Brain microvascular endothelial cell (primary cell): Measurements from ENCODE around the gene ORAI2.
"Not testable (repeated sequence)": the region's sequence is repeated elsewhere in the genome, so short reads cannot be mapped to it uniquely, and the experiment has no call there.

Source experiments
- DNase-seq: peaks from one replicate; pipeline ENCODE4 v3.0.0-alpha.2; 2020
- H3K27ac ChIP-seq: fragments of 250-450 bp; sonication (Bioruptor Pico); 2 replicates; pipeline ENCODE4 v1.5.1; 2020; ENCODE audit warnings: mild to moderate bottlenecking, moderate library complexity
- H3K27me3 ChIP-seq: fragments of 250-450 bp; sonication (Bioruptor Pico); replicated peaks from 2 replicates; pipeline ENCODE4 v1.5.1; 2020; ENCODE audit warnings: mild to moderate bottlenecking
- H3K36me3 ChIP-seq: fragments of 250-450 bp; sonication (Bioruptor Pico); replicated peaks from 2 replicates; pipeline ENCODE4 v1.5.1; 2020; ENCODE audit warnings: mild to moderate bottlenecking
- H3K4me3 ChIP-seq: 2 replicates; pipeline ENCODE4 v1.5.1; 2011; ENCODE audit warnings: low read depth, mild to moderate bottlenecking, control low read depth, low read length, moderate library complexity
- in situ Hi-C: cut with HindIII; loops from 2 replicates; pipeline ENCODE4 v1.10.0; 2017; ENCODE audit warnings: low sequenced_read_pairs, low pct_ligation_motif_present
- TF ChIP-seq, protein P1 (sequence below): IDR thresholded peaks from 2 replicates; pipeline ENCODE4 v1.5.1; 2011; ENCODE audit warnings: low read depth, mild to moderate bottlenecking, moderate library complexity, low read length, control low read depth, inconsistent platforms; ENCODE audit errors: missing control alignments

Gene ORAI2

DNA sequence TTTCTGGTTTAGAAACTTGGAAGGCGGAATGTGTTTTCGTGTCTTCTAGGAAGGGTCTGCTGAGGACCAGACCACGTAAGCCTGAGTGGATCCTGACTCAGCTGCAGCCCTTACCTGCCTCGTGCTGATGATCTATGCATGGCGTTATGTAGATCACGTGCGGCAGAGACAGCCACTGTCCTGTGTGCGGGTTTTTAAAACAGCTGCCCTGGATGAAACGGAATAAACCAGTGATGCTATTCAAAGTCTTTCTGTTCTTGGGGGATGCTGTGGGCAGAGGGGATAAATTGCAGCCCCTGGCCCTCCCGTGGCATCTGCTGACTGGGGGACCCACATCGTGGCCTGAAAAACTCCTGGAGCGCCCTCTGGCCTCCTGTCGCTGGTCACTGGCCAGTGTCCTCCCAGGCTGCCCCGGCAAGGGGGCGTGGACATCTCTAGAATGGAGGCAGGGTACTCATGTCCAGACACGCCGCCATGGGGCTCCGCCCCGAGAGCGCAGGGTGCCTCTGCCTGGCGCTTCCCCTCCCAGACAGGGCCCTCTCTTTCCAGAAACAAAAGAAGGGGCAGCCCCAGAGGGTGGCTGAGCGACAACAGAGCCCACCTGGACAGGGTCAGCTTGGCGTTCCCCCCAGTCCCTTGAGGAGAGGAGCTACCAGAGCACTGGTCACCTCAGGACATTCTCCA lies 18.1 kb downstream of the ORAI2 start:
- in situ Hi-C loops: no loop called here
- TF ChIP-seq, protein P1, sequence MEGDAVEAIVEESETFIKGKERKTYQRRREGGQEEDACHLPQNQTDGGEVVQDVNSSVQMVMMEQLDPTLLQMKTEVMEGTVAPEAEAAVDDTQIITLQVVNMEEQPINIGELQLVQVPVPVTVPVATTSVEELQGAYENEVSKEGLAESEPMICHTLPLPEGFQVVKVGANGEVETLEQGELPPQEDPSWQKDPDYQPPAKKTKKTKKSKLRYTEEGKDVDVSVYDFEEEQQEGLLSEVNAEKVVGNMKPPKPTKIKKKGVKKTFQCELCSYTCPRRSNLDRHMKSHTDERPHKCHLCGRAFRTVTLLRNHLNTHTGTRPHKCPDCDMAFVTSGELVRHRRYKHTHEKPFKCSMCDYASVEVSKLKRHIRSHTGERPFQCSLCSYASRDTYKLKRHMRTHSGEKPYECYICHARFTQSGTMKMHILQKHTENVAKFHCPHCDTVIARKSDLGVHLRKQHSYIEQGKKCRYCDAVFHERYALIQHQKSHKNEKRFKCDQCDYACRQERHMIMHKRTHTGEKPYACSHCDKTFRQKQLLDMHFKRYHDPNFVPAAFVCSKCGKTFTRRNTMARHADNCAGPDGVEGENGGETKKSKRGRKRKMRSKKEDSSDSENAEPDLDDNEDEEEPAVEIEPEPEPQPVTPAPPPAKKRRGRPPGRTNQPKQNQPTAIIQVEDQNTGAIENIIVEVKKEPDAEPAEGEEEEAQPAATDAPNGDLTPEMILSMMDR: no peak
- Histone ChIP-seq H3K36me3 (peaks cover 13% of the 10 kb centered on the region), H3K27ac (no peak overlapping the region), H3K27me3 (no peaks in the 10 kb centered on the region), H3K4me3 (no peak overlapping the region)
- DNase-seq: no peak

DNA sequence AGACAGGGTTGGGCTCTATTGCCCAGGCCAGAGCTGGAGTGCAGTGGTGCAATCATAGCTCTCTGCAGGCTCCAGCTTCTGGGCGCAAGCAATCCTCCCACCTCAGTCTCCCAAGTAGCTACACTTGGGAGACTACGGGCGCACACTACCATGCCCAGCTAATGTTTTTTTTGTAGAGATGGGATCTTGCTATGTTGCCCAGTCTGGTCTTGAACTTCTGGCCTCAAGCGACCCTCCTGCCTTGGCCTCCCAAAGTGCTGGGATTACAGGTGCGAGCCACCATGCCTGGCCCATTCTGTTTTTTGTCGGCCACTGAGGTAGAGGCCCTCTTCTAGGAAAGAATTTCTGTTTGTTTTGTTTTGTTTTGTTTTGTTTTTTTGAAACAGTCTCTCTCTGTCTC lies 19.1 kb downstream of the ORAI2 start:
- Histone ChIP-seq H3K36me3 (peaks cover 18% of the 10 kb centered on the region), H3K27ac (no peak overlapping the region)
- in situ Hi-C loops: no loop called here

DNA sequence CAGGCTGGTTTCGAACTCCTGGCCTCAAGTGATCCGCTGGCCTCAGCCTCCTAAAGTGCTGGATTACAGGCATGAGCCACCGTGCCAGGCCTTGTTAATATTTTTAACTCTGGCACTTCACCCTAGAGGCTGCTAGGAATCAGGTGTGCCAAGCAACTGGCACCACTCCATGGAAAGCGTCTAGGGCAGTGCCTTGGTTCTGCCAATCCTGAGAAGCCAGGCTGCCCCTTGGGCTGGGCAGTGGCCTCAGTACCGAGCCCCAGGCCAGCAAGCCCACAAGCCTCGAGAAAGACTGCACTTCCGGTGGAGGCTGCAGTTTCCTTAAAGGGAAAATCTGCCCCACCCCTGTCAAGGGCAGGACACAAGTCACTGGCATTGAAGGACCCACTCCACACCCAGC lies 19.9 kb downstream of the ORAI2 start:
- in situ Hi-C loops: no loop called here
- H3K4me3 ChIP-seq: no peak overlapping the region
- H3K27ac ChIP-seq: no peak overlapping the region
- H3K36me3 ChIP-seq: peaks cover 17% of the 10 kb centered on the region
- DNase-seq: no peak
- no peaks in the 10 kb centered on the region for H3K27me3 ChIP-seq
- TF ChIP-seq, protein P1: no peak

More for the DNA sequence above, 19.1 kb downstream of the ORAI2 start:
- Histone ChIP-seq H3K27me3 (no peaks in the 10 kb centered on the region), H3K4me3 (no peak overlapping the region)
- no peak for DNase-seq
- TF ChIP-seq, protein P1: no peak

DNA sequence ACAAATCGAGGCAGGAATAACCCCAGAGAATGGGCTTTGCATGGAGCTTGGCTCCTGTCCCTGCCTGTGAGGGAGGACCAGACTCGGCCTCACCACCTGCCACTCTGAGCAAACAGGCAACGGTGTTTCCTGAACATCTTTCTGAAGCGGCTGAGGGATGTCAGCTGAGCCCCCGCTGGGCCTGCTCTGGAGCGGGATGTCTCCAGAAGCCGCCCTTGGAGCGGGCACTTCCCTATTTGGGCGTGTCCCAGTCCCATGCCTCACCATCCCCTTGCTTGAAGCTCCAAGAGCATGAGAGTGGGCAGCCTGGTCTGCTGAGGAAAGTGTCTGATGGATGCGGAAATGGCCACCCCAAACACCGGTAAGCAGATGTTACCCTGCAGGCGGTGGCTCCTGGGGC lies 21.1 kb downstream of the ORAI2 start:
- H3K27me3 ChIP-seq: no peaks in the 10 kb centered on the region
- H3K27ac ChIP-seq: no peak overlapping the region
- in situ Hi-C loops: no loop called here
- peaks cover 17% of the 10 kb centered on the region for H3K36me3 ChIP-seq
- TF ChIP-seq, protein P1: no peak
- DNase-seq: no peak
- no peak overlapping the region for H3K4me3 ChIP-seq

DNA sequence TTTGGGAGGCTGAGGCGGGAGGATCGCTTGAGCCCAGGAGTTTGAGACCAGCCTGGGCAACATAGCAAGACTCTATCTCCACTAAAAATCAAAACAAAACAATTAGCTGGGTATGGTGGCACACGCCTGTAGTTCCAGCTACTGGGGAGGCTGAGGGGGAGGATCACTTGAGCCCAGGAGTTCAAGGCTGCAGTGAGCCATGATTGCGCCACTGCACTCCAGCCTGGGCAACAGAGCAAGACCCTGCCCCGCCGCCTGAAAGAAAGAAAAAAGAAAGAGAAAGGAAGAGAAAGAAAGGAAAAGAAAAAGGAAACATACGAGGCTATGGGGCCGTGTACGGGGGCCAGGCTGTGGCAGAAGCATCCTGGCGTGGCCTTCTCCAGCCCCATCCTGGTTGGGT lies 21.6 kb downstream of the ORAI2 start:
- in situ Hi-C loops, H3K27me3 ChIP-seq, H3K27ac ChIP-seq, DNase-seq, H3K4me3 ChIP-seq: not testable (repeated sequence)
- peaks cover 17% of the 10 kb centered on the region for H3K36me3 ChIP-seq

DNA sequence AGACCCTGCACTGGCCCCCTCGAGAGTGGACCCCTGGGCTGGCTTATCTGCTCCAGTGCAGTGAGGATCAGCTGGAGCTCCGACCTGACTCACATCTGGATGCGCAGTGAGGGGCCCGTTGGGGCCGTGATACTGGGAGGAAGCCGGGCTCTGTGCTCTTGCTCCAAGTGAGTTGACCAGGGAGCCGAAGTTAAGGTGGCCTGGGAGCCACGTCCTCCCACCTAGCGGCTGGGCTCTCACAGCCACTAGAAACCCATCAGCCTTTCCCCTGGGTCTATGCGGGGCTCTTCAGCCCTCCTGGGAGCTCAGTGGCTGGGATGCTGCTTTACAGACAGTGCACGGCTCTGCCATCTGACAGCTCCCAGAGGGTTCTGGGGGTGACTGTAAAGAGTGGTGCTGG lies 22.2 kb downstream of the ORAI2 start:
- TF ChIP-seq, protein P1: no peak
- no peak overlapping the region for H3K27ac ChIP-seq
- H3K27me3 ChIP-seq: no peaks in the 10 kb centered on the region
- H3K36me3 ChIP-seq: peaks cover 17% of the 10 kb centered on the region
- no peak for DNase-seq
- H3K4me3 ChIP-seq: no peak overlapping the region
- in situ Hi-C loops: no loop called here
